ENCODE results near the gene LRRC4C. TPM values are rescaled to one million over a fixed set of nuclear protein-coding genes. Genes with fewer than 3 reads are reported as not detected.

The LRRC4C gene
- total and polyA plus RNA-seq, 2 donors (not counting 3 experiments of a cell fraction or from before 2014, with no cell fraction given): not detected

DNA sequence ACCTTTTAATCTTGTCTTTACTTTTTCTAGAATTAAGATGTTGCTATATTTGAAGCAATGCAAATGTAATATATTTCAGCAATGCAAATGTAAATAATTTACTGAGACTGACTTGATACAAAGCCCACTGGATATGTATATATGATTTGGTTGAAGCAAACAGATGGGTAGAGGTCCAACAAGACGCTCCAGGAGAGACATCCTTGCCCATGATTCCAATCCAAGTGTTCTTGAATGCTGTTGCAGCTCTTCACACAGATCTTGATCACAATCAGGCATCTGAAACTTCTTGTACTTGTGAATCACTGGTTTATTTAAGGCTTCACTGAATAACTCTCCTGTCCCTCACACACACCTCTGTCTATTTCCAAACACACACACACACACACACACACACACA lies 507.0 kb downstream of the LRRC4C start:
- Histone ChIP-seq H3K4me3 (replicated peaks in 1 of 3; ENCODE audit: insufficient read depth in 1 of 3, low read depth in 1 of 3, low read length in 3 of 3) (no peak overlapping the region), H3K27ac (ENCODE audit: insufficient read depth, low read depth, low read length) (no peak overlapping the region), H3K36me3 (ENCODE audit: control insufficient read depth in 2 of 2, extremely low read depth in 1 of 2, insufficient read depth in 2 of 2, low read length in 2 of 2) (no peaks in the 10 kb centered on the region), H3K9me3 (replicated peaks; ENCODE audit: control insufficient read depth, insufficient read depth, low read length) (peaks cover 2% of the 10 kb centered on the region), H3K9ac (replicated peaks; ENCODE audit: extremely low read depth, insufficient read depth, low read length) (no peak overlapping the region), H3K4me2 (ENCODE audit: insufficient read depth, low read length) (no peak overlapping the region), H3K79me2 (ENCODE audit: control insufficient read depth, insufficient read depth, low read length) (no peaks in the 10 kb centered on the region), H3K9me1 (replicated peaks; ENCODE audit: control insufficient read depth, extremely low read depth, insufficient read depth, low read length) (no peaks in the 10 kb centered on the region), H2AFZ (ENCODE audit: low read depth, low read length) (no peak overlapping the region), H3K27me3 (ENCODE audit: control insufficient read depth in 2 of 2, insufficient read depth in 2 of 2, low read length in 2 of 2) (no peaks in the 10 kb centered on the region), H4K20me1 (replicated peaks; ENCODE audit: control insufficient read depth, extremely low read depth, insufficient read depth, low read length) (no peaks in the 10 kb centered on the region), H3K4me1 (ENCODE audit: control insufficient read depth, extremely low read depth, insufficient read depth, low read length) (no peaks in the 10 kb centered on the region)
- intact Hi-C loops (cut with micrococcal nuclease) (no loop called here), dilution Hi-C loops (cut with MboI; ENCODE audit: extremely low pct_ligation_motif_present, low sequenced_read_pairs) (no loop called here)
- POLR2A ChIA-PET: no interaction called here
- CTCF ChIA-PET: interaction anchor here (0.7 kb wide), 1 partner anchor 9 kb away, joined by 3 read pairs; no protein-coding TSS in a partner anchor
- FAIRE-seq (no peak), DNase-seq (ENCODE audit: low read depth, low spot score) (no peak)
- no TSS peak for BruUV-seq (replicated peaks)
- TF ChIP-seq, protein P1, sequence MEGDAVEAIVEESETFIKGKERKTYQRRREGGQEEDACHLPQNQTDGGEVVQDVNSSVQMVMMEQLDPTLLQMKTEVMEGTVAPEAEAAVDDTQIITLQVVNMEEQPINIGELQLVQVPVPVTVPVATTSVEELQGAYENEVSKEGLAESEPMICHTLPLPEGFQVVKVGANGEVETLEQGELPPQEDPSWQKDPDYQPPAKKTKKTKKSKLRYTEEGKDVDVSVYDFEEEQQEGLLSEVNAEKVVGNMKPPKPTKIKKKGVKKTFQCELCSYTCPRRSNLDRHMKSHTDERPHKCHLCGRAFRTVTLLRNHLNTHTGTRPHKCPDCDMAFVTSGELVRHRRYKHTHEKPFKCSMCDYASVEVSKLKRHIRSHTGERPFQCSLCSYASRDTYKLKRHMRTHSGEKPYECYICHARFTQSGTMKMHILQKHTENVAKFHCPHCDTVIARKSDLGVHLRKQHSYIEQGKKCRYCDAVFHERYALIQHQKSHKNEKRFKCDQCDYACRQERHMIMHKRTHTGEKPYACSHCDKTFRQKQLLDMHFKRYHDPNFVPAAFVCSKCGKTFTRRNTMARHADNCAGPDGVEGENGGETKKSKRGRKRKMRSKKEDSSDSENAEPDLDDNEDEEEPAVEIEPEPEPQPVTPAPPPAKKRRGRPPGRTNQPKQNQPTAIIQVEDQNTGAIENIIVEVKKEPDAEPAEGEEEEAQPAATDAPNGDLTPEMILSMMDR (IDR thresholded peaks at IDR 0.05; ENCODE audit: extremely low read depth in 1 of 2, insufficient read depth in 1 of 2, low read depth in 1 of 2, low read length in 2 of 2): no peak
- TF ChIP-seq JUN (IDR thresholded peaks at IDR 0.05; ENCODE audit: borderline replicate concordance, insufficient read depth, insufficient read length, low read depth) (no peak), EZH2 (IDR thresholded peaks at IDR 0.05; ENCODE audit: borderline replicate concordance, low read depth, low read length, severe bottlenecking) (no peak), FOS (IDR thresholded peaks at IDR 0.05; ENCODE audit: borderline replicate concordance, insufficient read depth, low read length) (no peak), POLR2A (IDR thresholded peaks at IDR 0.05; ENCODE audit: low read depth, low read length) (no peak), MYC (IDR thresholded peaks at IDR 0.05; ENCODE audit: low read depth, low read length) (no peak), GATA2 (IDR thresholded peaks at IDR 0.05; ENCODE audit: insufficient read depth, insufficient read length, low read depth, low read length) (no peak), POLR2AphosphoS5 (IDR thresholded peaks at IDR 0.05; ENCODE audit: insufficient read depth, low read depth, low read length) (no peak)
- TF ChIP-seq, protein P2, sequence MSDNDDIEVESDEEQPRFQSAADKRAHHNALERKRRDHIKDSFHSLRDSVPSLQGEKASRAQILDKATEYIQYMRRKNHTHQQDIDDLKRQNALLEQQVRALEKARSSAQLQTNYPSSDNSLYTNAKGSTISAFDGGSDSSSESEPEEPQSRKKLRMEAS (IDR thresholded peaks at IDR 0.05; ENCODE audit: insufficient read depth, insufficient read length): no peak

Data from endothelial cell of umbilical vein (primary cell).